DOHH2 (cell line): Measurements from ENCODE around the gene ATP8B1.

Source experiments
- CTCF ChIP-seq: fragments of 200-600 bp; sonication (generic); IDR thresholded peaks from one replicate; pipeline ENCODE4 v1.5.1; 2014; ENCODE audit warnings: antibody characterized with exemption, mild to moderate bottlenecking, low read depth, low read length; ENCODE audit not compliant: poor library complexity, severe bottlenecking
- EZH2phosphoT487 ChIP-seq: fragments of 200-600 bp; sonication (generic); IDR thresholded peaks from 2 replicates; pipeline ENCODE4 v1.6.1; 2017; ENCODE audit warnings: borderline replicate concordance, mild to moderate bottlenecking, antibody characterized with exemption, low read length, moderate library complexity, mixed read lengths

GRCh38 chr18:57635003-57635822, 167.9 kb downstream of the ATP8B1 start:
- TF ChIP-seq CTCF (no peak), EZH2phosphoT487 (no peak)
